PFSK-1 (cell line): ENCODE data around the gene ASB12.

Experiments used
- POLR2AphosphoS5 ChIP-seq: IDR thresholded peaks from 2 replicates; pipeline ENCODE4 v1.6.1; 2012; ENCODE audit warnings: low read depth, mild to moderate bottlenecking, control low read depth, low read length, moderate library complexity
- REST ChIP-seq, 2 experiments: IDR thresholded peaks; 2 replicates each; pipeline versions ENCODE4 v1.6.1 to v1.8.0; 2011 to 2012; ENCODE audit warnings: low read depth in 2 of 2, low read length in 2 of 2, control low read depth in 1 of 2, inconsistent platforms in 1 of 2, mild to moderate bottlenecking in 1 of 2, moderate library complexity in 1 of 2; ENCODE audit not compliant: insufficient read depth in 1 of 2
- TAF1 ChIP-seq: IDR thresholded peaks from 2 replicates; pipeline ENCODE4 v1.6.1; 2012; ENCODE audit warnings: low read length, control low read depth, borderline replicate concordance; ENCODE audit not compliant: insufficient read depth

- TF ChIP-seq REST (IDR thresholded peaks at IDR 0.05; ENCODE audit: insufficient read depth in 1 of 2, low read depth in 2 of 2, low read length in 2 of 2) (no peak), POLR2AphosphoS5 (no peak), TAF1 (no peak)
Observed at GRCh38 chrX:64176876-64177275, 53.5 kb downstream of the ASB12 start.
